NT2/D1 (cell line): ENCODE results near the gene CEACAM16.

Experiments used
- SUZ12 ChIP-seq: IDR thresholded peaks from 2 replicates; pipeline ENCODE4 v1.6.1; 2011; ENCODE audit not compliant: insufficient read length, insufficient read depth; ENCODE audit errors: extremely low read depth
- YY1 ChIP-seq: IDR thresholded peaks from 2 replicates; pipeline ENCODE4 v1.6.1; 2011; ENCODE audit not compliant: insufficient read length, insufficient read depth

DNA sequence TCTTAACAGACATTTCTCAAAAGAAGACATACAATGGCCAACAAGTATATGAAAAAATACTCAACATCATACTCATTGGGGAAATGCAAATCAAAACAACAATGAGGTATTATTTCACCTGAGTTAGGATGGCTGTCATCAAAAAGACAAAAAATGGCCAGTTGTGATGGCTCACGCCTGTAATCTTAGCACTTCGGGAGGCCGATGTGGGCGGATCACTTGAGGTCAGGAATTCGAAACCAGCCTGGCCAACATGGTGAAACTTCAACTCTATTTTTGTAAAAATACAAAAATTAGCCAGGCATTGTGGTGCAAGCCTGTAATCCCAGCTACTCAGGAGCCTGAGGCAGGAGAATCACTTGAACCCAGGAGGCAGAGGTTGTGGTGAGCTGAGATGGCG, 22.0 kb downstream of the CEACAM16 start:
- TF ChIP-seq SUZ12 (no peak), YY1 (no peak)
